Thyroid gland (tissue), 4 donors: Measurements from ENCODE around the gene C2CD2. TPM values are rescaled to one million over a fixed set of nuclear protein-coding genes. Genes with fewer than 3 reads are reported as not detected.

Experiments used
- DNase-seq, 2 donors: peaks; one replicate each; pipeline ENCODE4 v3.0.0-alpha.2; 2019
- H3K27ac ChIP-seq, 3 donors: fragments of 200-600 bp; sonication (generic); 1 replicate in 2 of 3; 2 replicates in 1 of 3; pipeline ENCODE4 v1.5.1; 2016 to 2019; ENCODE audit warnings: mild to moderate bottlenecking in 1 of 3, moderate library complexity in 1 of 3
- H3K27me3 ChIP-seq: fragments of 200-600 bp; sonication (generic); one replicate; pipeline ENCODE4 v1.5.1; 2019
- H3K36me3 ChIP-seq, 2 donors: fragments of 200-600 bp; sonication (generic); one replicate each; pipeline ENCODE4 v1.5.1; 2016 to 2019
- H3K4me1 ChIP-seq, 2 donors: fragments of 200-600 bp; sonication (generic); one replicate each; pipeline ENCODE4 v1.5.1; 2017 to 2019
- H3K4me3 ChIP-seq, 3 donors: fragments of 200-600 bp; sonication (generic); replicated peaks in 1 of 3; 1 replicate in 2 of 3; 2 replicates in 1 of 3; pipeline ENCODE4 v1.5.1; 2016; ENCODE audit warnings: mild to moderate bottlenecking in 1 of 3
- H3K9me3 ChIP-seq: fragments of 200-600 bp; sonication (generic); one replicate; pipeline ENCODE4 v1.5.1; 2017
- CTCF ChIP-seq, 6 experiments: fragments of 200-600 bp in 3 of 6; fragments of 450-650 bp in 3 of 6; sonication (generic) in 3 of 6; IDR thresholded peaks; one replicate each; pipeline ENCODE4 v1.5.1; 2016 to 2019; ENCODE audit warnings: antibody characterized with exemption in 6 of 6, mild to moderate bottlenecking in 2 of 6, inconsistent platforms in 1 of 6, moderate library complexity in 1 of 6
- POLR2A ChIP-seq, 2 donors: fragments of 450-650 bp; IDR thresholded peaks; one replicate each; pipeline ENCODE4 v1.6.1; 2017; ENCODE audit warnings: antibody characterized with exemption in 2 of 2, mild to moderate bottlenecking in 2 of 2, moderate library complexity in 1 of 2
- WGBS, 2 donors: methylation state at CpG; one replicate each; pipeline ENCODE4 v1.1.5; 2017; 5-methylcytosine and 5-hydroxymethylcytosine counted together
- intact Hi-C: fragments of 100-400 bp; cut with DNase I; formaldehyde crosslinking; loops from one replicate; pipeline ENCODE4 v1.15.1; 2023
- total RNA-seq, 4 donors: library from RNA; depleted of rRNA; stranded (reverse); fragments of >200 nt; gene quantifications; one replicate each; pipeline ENCODE4 v1.2.3, GENCODE V29; 2016

Gene C2CD2
- total RNA-seq, 4 donors from 2014 or later, result 12.7 to 22.7 (median 20.0) TPM

GRCh38 chr21:41957991-41958766 lies 4.4 kb upstream of the C2CD2 start:
- H3K27me3 ChIP-seq, result no peaks in the 10 kb centered on the region
- no peak overlapping the region for H3K4me3 ChIP-seq
- peak overlapping the region in 2 of 3 donors; percentile 15 to 53 for H3K27ac ChIP-seq
- peaks cover 1 to 15% of the 10 kb centered on the region in 2 donors for H3K4me1 ChIP-seq
- no peaks in the 10 kb centered on the region for H3K36me3 ChIP-seq
- intact Hi-C loops, result no loop called here
- H3K9me3 ChIP-seq, result no peaks in the 10 kb centered on the region
- TF ChIP-seq POLR2A (IDR thresholded peaks at IDR 0.05), result no peak
- peak in 1 of 6 experiments; percentile 40 for TF ChIP-seq CTCF (IDR thresholded peaks at IDR 0.05)
- peak; percentile 49 to 65 for DNase-seq
- WGBS, 2 donors, result 35 to 76% methylated on average over 12 to 14 of the region's 24 CpGs

DNA sequence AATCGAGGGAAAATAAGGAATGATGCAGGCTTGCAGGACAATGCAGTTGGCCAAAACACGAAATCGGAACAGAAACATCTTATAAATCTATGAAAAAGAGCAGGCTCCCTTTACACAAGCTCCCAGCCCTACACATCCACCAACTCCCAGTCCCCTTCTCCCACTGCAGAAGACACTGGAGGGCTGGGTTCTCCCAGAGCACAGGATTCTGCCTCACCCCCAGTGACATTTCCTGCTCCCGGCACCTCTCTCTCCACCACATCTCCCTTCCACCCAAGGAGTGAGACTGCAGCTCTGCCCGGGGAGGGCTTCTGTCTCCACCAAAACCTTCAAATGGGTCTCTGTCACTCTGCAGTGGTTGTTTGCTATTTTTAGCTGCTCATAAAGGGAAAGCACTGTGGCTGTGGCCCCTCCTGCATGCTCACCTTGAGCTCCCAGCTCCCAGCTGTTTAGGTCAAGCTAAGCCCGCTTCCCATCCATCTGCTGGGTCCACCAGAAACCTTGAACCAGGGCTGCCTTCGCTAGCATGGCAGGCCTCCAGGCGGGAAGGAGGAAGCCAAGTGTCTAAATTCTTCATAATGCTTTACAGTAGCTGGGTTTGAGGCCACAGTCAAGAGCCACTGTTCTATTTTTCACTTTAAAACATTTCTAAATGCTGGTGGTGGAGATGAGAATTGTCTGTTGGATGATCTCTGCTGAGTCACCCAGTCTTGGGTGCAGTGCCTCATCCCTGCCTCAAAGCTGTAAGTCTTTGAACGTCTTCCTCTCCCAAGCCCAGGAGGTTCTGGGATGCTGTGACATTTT lies 3.3 kb upstream of the C2CD2 start:
- Histone ChIP-seq H3K36me3 (no peaks in the 10 kb centered on the region), H3K4me1 (peaks cover 10 to 23% of the 10 kb centered on the region in 2 donors), H3K27me3 (no peaks in the 10 kb centered on the region), H3K9me3 (no peaks in the 10 kb centered on the region), H3K27ac (peak overlapping the region in 2 of 3 donors; percentile 15 to 53), H3K4me3 (no peak overlapping the region)
- intact Hi-C loops, result no loop called here
- WGBS, 2 donors, result 84 to 87% methylated on average over 9 of the region's 9 CpGs
- no peak for TF ChIP-seq CTCF (IDR thresholded peaks at IDR 0.05)
- TF ChIP-seq POLR2A (IDR thresholded peaks at IDR 0.05), result no peak
- DNase-seq, result no peak

- 84 to 87% methylated on average over 10 of the region's 10 CpGs for WGBS, 2 donors
- intact Hi-C loops, result no loop called here
- Histone ChIP-seq H3K4me1 (peaks cover 13 to 29% of the 10 kb centered on the region in 2 donors), H3K27ac (no peak overlapping the region), H3K9me3 (no peaks in the 10 kb centered on the region), H3K36me3 (no peaks in the 10 kb centered on the region), H3K27me3 (no peaks in the 10 kb centered on the region), H3K4me3 (no peak overlapping the region)
- TF ChIP-seq POLR2A (IDR thresholded peaks at IDR 0.05), result no peak
- no peak for TF ChIP-seq CTCF (IDR thresholded peaks at IDR 0.05)
- DNase-seq, result no peak
Measured at GRCh38 chr21:41955516-41955915, 1.7 kb upstream of the C2CD2 start.

DNA sequence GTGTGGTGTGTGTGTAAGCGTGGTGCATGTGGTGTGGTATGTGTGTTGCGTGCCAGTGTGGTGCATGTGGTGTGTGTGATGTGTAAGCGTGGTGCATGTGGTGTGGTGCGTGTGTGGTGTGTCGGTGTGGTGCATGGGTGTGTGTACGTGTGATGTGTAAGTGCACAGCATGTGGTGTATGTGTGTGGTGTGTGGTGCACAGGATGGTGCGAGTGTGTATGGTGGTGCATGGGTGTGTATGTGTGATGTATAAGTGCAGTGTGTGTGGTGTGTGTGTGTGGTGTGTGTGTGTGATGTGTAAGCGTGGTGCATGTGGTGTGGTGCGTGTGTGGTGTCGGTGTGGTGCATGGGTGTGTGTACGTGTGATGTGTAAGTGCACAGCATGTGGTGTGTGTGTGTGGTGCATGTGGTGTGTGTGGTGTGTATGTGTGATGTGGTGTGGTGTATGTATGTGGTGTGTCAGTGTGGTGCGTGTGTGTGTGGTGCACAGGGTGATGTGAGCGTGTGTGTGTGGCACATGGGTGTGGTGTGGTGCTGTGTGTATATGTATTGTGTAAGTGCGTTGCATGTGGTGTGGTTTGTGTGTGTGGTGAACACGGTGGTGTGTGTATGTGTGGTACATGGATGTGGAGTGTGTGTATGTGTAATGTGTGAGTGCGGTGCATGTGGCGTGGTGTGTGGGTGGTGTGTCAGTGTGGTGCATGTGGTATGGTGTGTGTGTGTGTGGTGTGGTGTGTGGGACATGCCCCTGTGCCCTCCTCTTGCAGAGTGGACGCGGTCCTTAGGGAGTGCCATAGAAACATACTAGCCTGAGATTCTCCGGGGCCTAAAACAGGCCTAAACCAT lies 1.1 kb upstream of the C2CD2 start:
- H3K9me3 ChIP-seq, result no peaks in the 10 kb centered on the region
- no peak overlapping the region for H3K27ac ChIP-seq
- TF ChIP-seq CTCF (IDR thresholded peaks at IDR 0.05), result no peak
- TF ChIP-seq POLR2A (IDR thresholded peaks at IDR 0.05), result no peak
- no peaks in the 10 kb centered on the region for H3K36me3 ChIP-seq
- H3K4me1 ChIP-seq, result peaks cover 13 to 29% of the 10 kb centered on the region in 2 donors
- no peak for DNase-seq
- H3K4me3 ChIP-seq, result no peak overlapping the region
- 94 to 95% methylated on average over 20 of the region's 20 CpGs for WGBS, 2 donors
- no peaks in the 10 kb centered on the region for H3K27me3 ChIP-seq
- intact Hi-C loops, result no loop called here
